Sigmoid colon (tissue), 3 donors: ENCODE data around the gene GPR18.

Source experiments
- CTCF ChIP-seq, 4 experiments: fragments of 450-650 bp in 3 of 4; fragments of 200-600 bp in 1 of 4; IDR thresholded peaks; one replicate each; pipeline ENCODE4 v1.5.1; 2016 to 2019; ENCODE audit warnings: antibody characterized with exemption in 4 of 4, mild to moderate bottlenecking in 3 of 4, moderate library complexity in 2 of 4
- POLR2A ChIP-seq, 2 donors: fragments of 450-650 bp; IDR thresholded peaks; one replicate each; pipeline ENCODE4 v1.6.1; 2016; ENCODE audit warnings: antibody characterized with exemption in 2 of 2, mild to moderate bottlenecking in 2 of 2, moderate library complexity in 2 of 2

GRCh38 chr13:99298056-99298455 lies 39.9 kb upstream of the GPR18 start:
- TF ChIP-seq CTCF (IDR thresholded peaks at IDR 0.05) (no peak), POLR2A (IDR thresholded peaks at IDR 0.05) (no peak)
